HCT116 (cell line): ENCODE measurements around the gene COPB1. TPM values are rescaled to one million over a fixed set of nuclear protein-coding genes. Genes with fewer than 3 reads are reported as not detected.

Source experiments
- ATAC-seq: fragments of 200-7000 bp; cut with Tn5 transposase; 2 replicates; pipeline ENCODE4 v1.9.1; 2020; ENCODE audit warnings: mild to moderate bottlenecking, moderate library complexity
- BruUV-seq: library from RNA; stranded (reverse); fragments of 400-500 nt; replicated peaks from 2 replicates; lab custom pipeline; 2021; lab: Mats Ljungman, UMichigan
- CTCF ChIA-PET: fragments of 300-600 bp; sonication (Branson Sonifier 250); formaldehyde crosslinking; loops from one replicate; lab custom pipeline; 2021; ENCODE audit warnings: antibody characterized with exemption; lab: Charles Lee
- POLR2A ChIA-PET: fragments of 300-600, 350-600 bp; sonication (Branson Sonifier 250); formaldehyde crosslinking; loops from one replicate; lab custom pipeline; 2021; ENCODE audit warnings: antibody characterized with exemption; lab: Charles Lee
- RAD21 ChIA-PET, 2 experiments: fragments of 300-600 bp; sonication (Branson Sonifier 250); formaldehyde crosslinking; loops; one replicate each; lab custom pipeline; 2023; ENCODE audit warnings: low total read pairs in 2 of 2; ENCODE audit not compliant: uncharacterized antibody in 2 of 2, unreplicated experiment in 2 of 2, low non-redundant PET in 1 of 2; lab: Charles Lee
- DNase-seq: peaks from one replicate; pipeline ENCODE4 v3.0.0-alpha.2; 2010; ENCODE audit warnings: low read depth, low spot score
- H2AFZ ChIP-seq: fragments of 200-600 bp; shearing (Covaris generic), sonication (generic); 2 replicates; pipeline ENCODE4 v1.6.1; 2017; ENCODE audit warnings: low read depth, mixed run types, mixed read lengths, antibody characterized with exemption, low read length; ENCODE audit not compliant: poor library complexity, severe bottlenecking
- H3K27ac ChIP-seq: 2 replicates; pipeline ENCODE4 v1.5.1; 2012; ENCODE audit warnings: low read depth, low read length
- H3K27me3 ChIP-seq: fragments of 200-600 bp; sonication (generic); 2 replicates; pipeline ENCODE4 v1.6.1; 2016; ENCODE audit warnings: mixed run types, low read length, mixed read lengths; ENCODE audit not compliant: insufficient read depth
- H3K36me3 ChIP-seq, 2 experiments: fragments of 200-500 bp in 1 of 2; fragments of 200-600 bp in 1 of 2; sonication (Bioruptor generic) in 1 of 2; sonication (generic) in 1 of 2; 2 replicates each; pipeline versions ENCODE4 v1.5.1 to v1.6.1; 2014 to 2016; ENCODE audit warnings: low read length in 2 of 2, inconsistent platforms in 1 of 2, mixed read lengths in 1 of 2, mixed run types in 1 of 2; ENCODE audit not compliant: insufficient read depth in 2 of 2, control insufficient read depth in 1 of 2
- H3K4me1 ChIP-seq, 2 experiments: fragments of 200-600 bp in 1 of 2; sonication (generic) in 1 of 2; 2 replicates each; pipeline versions ENCODE4 v1.5.1 to v1.6.1; 2012 to 2017; ENCODE audit warnings: low read length in 2 of 2, inconsistent platforms in 1 of 2, mild to moderate bottlenecking in 1 of 2, mixed read lengths in 1 of 2, mixed run types in 1 of 2, moderate library complexity in 1 of 2; ENCODE audit not compliant: insufficient read depth in 2 of 2, control insufficient read depth in 1 of 2
- H3K4me2 ChIP-seq: fragments of 200-600 bp; sonication (generic); 2 replicates; pipeline ENCODE4 v1.6.1; 2017; ENCODE audit warnings: mixed run types, low read length, mixed read lengths
- H3K4me3 ChIP-seq, 2 experiments: fragments of 200-600 bp in 1 of 2; sonication (generic) in 1 of 2; replicated peaks in 1 of 2; 2 replicates each; pipeline ENCODE4 v1.5.1; 2011 to 2016; ENCODE audit warnings: low read length in 2 of 2, control low read depth in 1 of 2, low read depth in 1 of 2, mild to moderate bottlenecking in 1 of 2, mixed read lengths in 1 of 2, mixed run types in 1 of 2
- H3K79me2 ChIP-seq: fragments of 200-600 bp; sonication (generic); 2 replicates; pipeline ENCODE4 v1.6.1; 2017; ENCODE audit warnings: mild to moderate bottlenecking, mixed run types, low read length, moderate library complexity, mixed read lengths; ENCODE audit not compliant: insufficient read depth
- H3K9ac ChIP-seq: fragments of 200-600 bp; sonication (generic); 2 replicates; pipeline ENCODE4 v1.6.1; 2016; ENCODE audit warnings: low read length, mixed read lengths
- H3K9me2 ChIP-seq: fragments of 200-600 bp; sonication (generic), shearing (Covaris generic); 2 replicates; pipeline ENCODE4 v1.6.1; 2017; ENCODE audit warnings: mixed run types, mild to moderate bottlenecking, moderate library complexity; ENCODE audit not compliant: insufficient read depth
- H3K9me3 ChIP-seq, 2 experiments: fragments of 200-500 bp in 1 of 2; fragments of 200-600 bp in 1 of 2; sonication (Bioruptor generic) in 1 of 2; sonication (generic) in 1 of 2; 2 replicates each; pipeline ENCODE4 v1.6.1; 2014 to 2017; ENCODE audit warnings: low read length in 2 of 2, mixed read lengths in 2 of 2, inconsistent platforms in 1 of 2, low read depth in 1 of 2, mild to moderate bottlenecking in 1 of 2, mixed run types in 1 of 2, moderate library complexity in 1 of 2; ENCODE audit not compliant: control insufficient read depth in 1 of 2, insufficient read depth in 1 of 2
- H4K20me1 ChIP-seq: fragments of 200-600 bp; sonication (generic), shearing (Covaris generic); 2 replicates; pipeline ENCODE4 v1.6.1; 2017; ENCODE audit warnings: mixed run types, mild to moderate bottlenecking, moderate library complexity; ENCODE audit not compliant: insufficient read depth
- EGR1 ChIP-seq: IDR thresholded peaks from 2 replicates; pipeline ENCODE4 v1.6.1; 2012; ENCODE audit warnings: low read depth
- ELF1 ChIP-seq: IDR thresholded peaks from 2 replicates; pipeline ENCODE4 v1.6.1; 2012; ENCODE audit warnings: low read depth, borderline replicate concordance
- EZH2 ChIP-seq: fragments of 200-600 bp; sonication (generic); IDR thresholded peaks from 2 replicates; pipeline ENCODE4 v1.6.1; 2017; ENCODE audit warnings: antibody characterized with exemption, mixed run types
- EZH2phosphoT487 ChIP-seq: fragments of 200-600 bp; IDR thresholded peaks from 2 replicates; pipeline ENCODE4 v1.6.1; 2018; ENCODE audit warnings: antibody characterized with exemption, borderline replicate concordance
- JUND ChIP-seq: IDR thresholded peaks from 2 replicates; pipeline ENCODE4 v1.6.1; 2012
- POLR2AphosphoS5 ChIP-seq: IDR thresholded peaks from 2 replicates; pipeline ENCODE4 v1.6.1; 2011; ENCODE audit warnings: mild to moderate bottlenecking, low read depth, low read length, moderate library complexity
- SRF ChIP-seq: IDR thresholded peaks from 2 replicates; pipeline ENCODE4 v1.6.1; 2012; ENCODE audit warnings: low read depth
- TCF7L2 ChIP-seq: IDR thresholded peaks from 2 replicates; pipeline ENCODE4 v1.7.0; 2011; ENCODE audit warnings: borderline replicate concordance, inconsistent platforms; ENCODE audit not compliant: insufficient read depth, insufficient read length; ENCODE audit errors: extremely low read depth
- YY1 ChIP-seq: IDR thresholded peaks from 2 replicates; pipeline ENCODE4 v1.6.1; 2011; ENCODE audit warnings: low read length, low read depth, moderate library complexity, mild to moderate bottlenecking; ENCODE audit not compliant: insufficient replicate concordance; ENCODE audit errors: extremely low read depth
- ZFX ChIP-seq: fragments of 450-650 bp; IDR thresholded peaks from 2 replicates; pipeline ENCODE4 v1.6.1; 2017
- intact Hi-C: fragments of 100-400 bp; cut with micrococcal nuclease; formaldehyde crosslinking; loops from 2 replicates; pipeline ENCODE4 v1.10.0; 2022
- total RNA-seq: library from RNA; stranded (reverse); gene quantifications from one replicate; pipeline ENCODE4 v1.2.1, GENCODE V29; 2021; ENCODE audit not compliant: unreplicated experiment
- TF ChIP-seq, protein P1 (sequence below): IDR thresholded peaks from 2 replicates; pipeline ENCODE4 v1.6.1; 2012

Gene COPB1
- total RNA-seq, 1 experiment from 2014 or later = 95.5 TPM

DNA sequence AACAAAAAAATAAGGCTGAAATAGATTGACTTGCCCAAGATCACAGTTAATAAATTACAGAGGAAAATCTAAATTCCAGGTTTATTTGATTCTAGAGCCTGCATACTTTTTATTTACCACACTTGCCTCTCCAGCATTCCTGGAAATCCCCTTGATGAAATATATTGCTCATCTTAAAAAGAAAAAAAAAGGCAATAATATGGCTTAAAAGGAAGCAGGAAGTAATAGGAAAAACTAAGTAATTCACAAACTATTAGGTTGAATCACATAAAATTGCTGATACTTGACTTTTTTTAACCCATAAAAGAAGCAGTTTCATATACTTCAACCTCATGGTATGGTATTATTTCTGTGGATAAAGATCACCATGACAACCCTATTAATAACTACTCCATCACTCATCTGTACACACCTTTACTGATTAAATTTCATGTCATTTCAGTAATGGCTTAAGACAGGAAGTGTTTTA lies 52.9 kb downstream of the COPB1 start:
- intact Hi-C loops = no loop called here
- RAD21 ChIA-PET = no interaction called here
- CTCF ChIA-PET = interaction anchor here (3.0 kb wide), 1 partner anchor 9 kb away, joined by 12 read pairs; no protein-coding TSS in a partner anchor
- Histone ChIP-seq H3K4me2 (no peak overlapping the region), H3K9me3 (no peaks in the 10 kb centered on the region), H3K79me2 (no peaks in the 10 kb centered on the region), H3K36me3 (no peaks in the 10 kb centered on the region), H3K4me1 (peaks cover 5 to 6% of the 10 kb centered on the region in 2 experiments; a peak in 2 of 4 replicates), H3K9me2 (no peaks in the 10 kb centered on the region), H3K27ac (no peak overlapping the region), H3K27me3 (no peaks in the 10 kb centered on the region), H2AFZ (no peak overlapping the region), H3K9ac (no peak overlapping the region)
- no peak for ATAC-seq
- BruUV-seq = no TSS peak
- TF ChIP-seq SRF = no peak
- TF ChIP-seq EZH2phosphoT487 = no peak
- no peak for TF ChIP-seq ZFX
- TF ChIP-seq ELF1 = no peak
- no peak for TF ChIP-seq YY1
- no peak for TF ChIP-seq JUND
- TF ChIP-seq, all 23 proteins: peak for 0
- POLR2A ChIA-PET = no interaction called here
- Histone ChIP-seq H3K4me3 (no peak overlapping the region), H4K20me1 (no peaks in the 10 kb centered on the region)
- DNase-seq = no peak

DNA sequence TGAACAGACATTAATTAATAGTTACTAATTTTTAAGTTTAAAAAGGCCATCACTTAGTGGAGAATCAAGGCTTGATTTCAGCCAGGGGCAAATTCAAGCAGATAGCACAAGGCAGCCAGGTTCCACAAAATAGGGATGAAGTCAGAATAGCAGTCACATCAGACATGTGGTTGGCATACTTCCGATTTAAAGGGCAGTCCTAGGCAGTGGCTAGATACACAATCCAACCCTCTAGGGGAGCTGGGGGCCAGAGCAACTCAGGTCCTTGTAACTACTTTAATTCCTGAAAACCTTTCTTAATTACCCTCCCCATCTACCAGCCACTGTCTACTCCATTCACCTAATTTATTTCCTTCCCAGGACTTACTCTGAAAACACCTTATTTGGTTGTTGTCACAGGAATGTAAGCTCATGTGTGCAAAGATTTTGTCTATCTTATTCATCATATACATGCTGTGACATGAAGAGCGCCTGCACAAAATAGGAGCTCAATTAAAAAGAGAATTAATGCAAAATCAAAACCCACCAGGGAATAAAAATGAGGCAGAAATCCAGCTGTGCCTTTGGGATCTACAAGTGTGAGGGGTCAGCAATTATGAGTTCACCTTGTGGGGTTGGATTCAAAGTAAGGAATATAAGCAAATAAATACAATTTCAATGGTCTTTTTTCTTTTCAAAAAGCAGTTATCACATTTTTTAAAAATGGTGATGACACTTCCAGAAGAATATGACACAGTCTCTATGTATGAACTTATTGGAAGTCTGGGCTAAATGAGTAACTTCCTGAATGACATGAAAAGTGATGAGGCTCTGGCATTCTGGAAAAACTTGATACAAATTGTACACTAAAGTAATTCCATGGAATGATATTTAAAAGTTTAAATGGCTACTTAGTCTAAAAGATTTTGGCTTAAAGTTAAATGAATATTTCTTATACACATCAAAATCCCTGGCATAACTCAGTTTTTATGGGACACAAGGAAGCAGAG lies 53.8 kb downstream of the COPB1 start:
- Histone ChIP-seq H3K9me2 (no peaks in the 10 kb centered on the region), H3K4me2 (no peak overlapping the region), H3K4me1 (peaks cover 5 to 6% of the 10 kb centered on the region in 2 experiments; a peak in 2 of 4 replicates), H3K9me3 (no peaks in the 10 kb centered on the region), H4K20me1 (no peaks in the 10 kb centered on the region), H3K9ac (no peak overlapping the region), H3K79me2 (no peaks in the 10 kb centered on the region), H3K27ac (no peak overlapping the region), H3K27me3 (no peaks in the 10 kb centered on the region), H2AFZ (no peak overlapping the region), H3K4me3 (no peak overlapping the region), H3K36me3 (no peaks in the 10 kb centered on the region)
- intact Hi-C loops = no loop called here
- no peak for DNase-seq
- no peak for TF ChIP-seq POLR2AphosphoS5
- TF ChIP-seq EZH2 = no peak
- no peak for TF ChIP-seq EGR1
- TF ChIP-seq ZFX = no peak
- TF ChIP-seq, protein P1, sequence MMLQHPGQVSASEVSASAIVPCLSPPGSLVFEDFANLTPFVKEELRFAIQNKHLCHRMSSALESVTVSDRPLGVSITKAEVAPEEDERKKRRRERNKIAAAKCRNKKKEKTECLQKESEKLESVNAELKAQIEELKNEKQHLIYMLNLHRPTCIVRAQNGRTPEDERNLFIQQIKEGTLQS = no peak
- TF ChIP-seq TCF7L2 = no peak
- ChIA-PET RAD21 (no interaction called here), CTCF (interaction anchor here (3.0 kb wide), 1 partner anchor 10 kb away, joined by 12 read pairs; no protein-coding TSS in a partner anchor), POLR2A (no interaction called here)
- ATAC-seq = no peak
- BruUV-seq = no TSS peak
